Measurements from ENCODE around the gene ASMTL. TPM values are rescaled to one million over a fixed set of nuclear protein-coding genes. Genes with fewer than 3 reads are reported as not detected.
A peak's percentile ranks its signal among the peaks of the same experiment; 100 is the strongest.

Gene ASMTL
- total RNA-seq, 2 donors from 2014 or later: 46.7 to 80.9 TPM

DNA sequence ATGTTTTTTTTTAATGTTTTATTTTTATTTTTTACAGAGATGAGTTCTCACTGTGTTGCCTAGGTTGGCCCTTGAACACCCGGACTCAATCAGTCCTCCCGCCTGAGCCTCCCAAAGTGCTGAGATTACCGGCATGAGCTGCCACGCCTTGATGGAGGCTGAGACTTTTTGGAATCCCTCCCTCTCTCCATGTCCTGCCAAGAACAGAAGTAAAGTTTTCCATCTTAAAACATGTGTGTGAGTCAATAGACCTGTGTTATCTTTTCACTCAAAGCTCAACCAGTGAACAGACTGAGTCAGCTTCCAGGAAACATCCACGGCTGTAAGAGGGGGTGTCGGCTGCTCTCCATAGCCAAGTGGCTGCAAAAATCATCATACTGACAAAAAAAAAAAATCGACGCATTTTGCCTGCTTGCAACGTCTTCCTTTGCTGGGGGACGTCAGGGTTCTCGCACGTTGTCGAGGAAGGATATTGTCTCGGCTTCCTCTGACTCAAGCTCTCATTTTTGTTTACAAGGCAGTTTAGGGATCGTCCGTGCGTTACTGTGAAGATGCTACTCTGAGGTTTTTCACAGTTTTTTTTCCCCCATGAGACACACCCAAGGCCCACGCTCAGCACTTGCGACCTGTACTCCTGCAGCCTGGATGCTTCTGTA, 10.0 kb upstream of the ASMTL start:
- WGBS, 2 experiments (ENCODE audit: insufficient coverage in 1 of 2, insufficient read length in 1 of 2): 75 to 79% methylated on average over 17 to 19 of the region's 19 CpGs
- H3K27ac Mint-ChIP-seq: no peak overlapping the region
- DNase-seq: no peak
- H3K9me3 Mint-ChIP-seq: peaks cover 5% of the 10 kb centered on the region
- no peak for TF ChIP-seq CTCF (conservative IDR thresholded peaks at IDR 0.05)
- no peak overlapping the region for H3K4me3 ChIP-seq (ENCODE audit: low read length)
- no peaks in the 10 kb centered on the region for H3K36me3 Mint-ChIP-seq (ENCODE audit: low read depth)
- no peaks in the 10 kb centered on the region for H3K4me1 ChIP-seq (ENCODE audit: control insufficient read depth, insufficient read depth, low read length)
- no peak overlapping the region for H3K9ac ChIP-seq (ENCODE audit: extremely low read depth, low read length, poor library complexity, severe bottlenecking)
- H3K27me3 Mint-ChIP-seq (ENCODE audit: insufficient read depth): peaks cover 8% of the 10 kb centered on the region
- H3K27ac ChIP-seq (ENCODE audit: low read depth, low read length): no peak overlapping the region
- no peaks in the 10 kb centered on the region for H3K4me1 Mint-ChIP-seq
- H3K4me3 Mint-ChIP-seq: no peak overlapping the region
- peaks cover 42% of the 10 kb centered on the region for H3K27me3 ChIP-seq (ENCODE audit: control insufficient read depth, insufficient read depth, low read length, poor library complexity, severe bottlenecking)
- H3K9me3 ChIP-seq (ENCODE audit: control insufficient read depth, low read length): peaks cover 4% of the 10 kb centered on the region
- H3K36me3 ChIP-seq (ENCODE audit: control insufficient read depth, insufficient read depth, low read length): no peaks in the 10 kb centered on the region

DNA sequence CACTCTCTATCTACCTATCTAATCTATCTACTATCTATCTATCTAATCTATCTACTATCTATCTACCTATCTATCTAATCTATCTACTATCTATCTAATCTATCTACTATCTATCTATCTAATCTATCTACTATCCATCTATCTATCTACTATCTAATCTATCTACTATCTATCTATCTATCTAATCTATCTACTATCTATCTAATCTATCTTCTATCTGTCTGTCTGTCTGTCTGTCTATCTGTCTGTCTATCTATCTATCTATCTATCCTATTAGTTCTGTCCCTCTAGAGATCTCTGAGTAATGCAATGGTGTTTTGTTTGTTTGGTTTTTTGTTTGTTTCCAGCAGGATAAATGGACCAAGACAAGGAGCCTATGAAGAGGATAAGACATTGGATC, 9.4 kb upstream of the ASMTL start:
- Histone ChIP-seq H3K9ac (ENCODE audit: extremely low read depth, low read length, poor library complexity, severe bottlenecking) (no peak overlapping the region), H3K4me3 (ENCODE audit: low read length) (no peak overlapping the region), H3K4me1 (ENCODE audit: control insufficient read depth, insufficient read depth, low read length) (no peaks in the 10 kb centered on the region), H3K9me3 (ENCODE audit: control insufficient read depth, low read length) (peaks cover 4% of the 10 kb centered on the region), H3K36me3 (ENCODE audit: control insufficient read depth, insufficient read depth, low read length) (no peaks in the 10 kb centered on the region), H3K27ac (ENCODE audit: low read depth, low read length) (no peak overlapping the region), H3K27me3 (ENCODE audit: control insufficient read depth, insufficient read depth, low read length, poor library complexity, severe bottlenecking) (peaks cover 36% of the 10 kb centered on the region)
- Mint-ChIP-seq H3K36me3 (ENCODE audit: low read depth) (no peaks in the 10 kb centered on the region), H3K4me3 (no peak overlapping the region), H3K4me1 (no peaks in the 10 kb centered on the region), H3K9me3 (peaks cover 5% of the 10 kb centered on the region), H3K27ac (no peak overlapping the region), H3K27me3 (ENCODE audit: insufficient read depth) (peaks cover 7% of the 10 kb centered on the region)
- DNase-seq: no peak
- no peak for TF ChIP-seq CTCF (conservative IDR thresholded peaks at IDR 0.05)

DNA sequence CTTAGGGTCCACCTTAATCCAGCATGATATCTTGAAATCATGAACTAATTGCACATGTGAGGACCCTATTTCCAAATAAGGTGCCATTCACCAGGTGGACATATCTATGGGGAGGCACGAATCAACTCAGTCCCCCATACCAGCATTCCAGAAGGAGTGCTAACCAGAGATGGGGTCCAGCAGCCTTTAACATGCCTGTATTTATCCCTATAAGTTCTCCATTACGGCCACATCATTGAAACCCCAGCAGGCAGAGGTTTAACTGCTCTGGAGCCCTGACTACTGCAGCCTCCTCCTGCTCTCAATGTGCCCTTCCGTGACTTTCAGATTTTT, 3.2 kb upstream of the ASMTL start:
- no peak for TF ChIP-seq CTCF (conservative IDR thresholded peaks at IDR 0.05)
- 85 to 88% methylated on average over 3 of the region's 3 CpGs for WGBS, 2 experiments (ENCODE audit: insufficient coverage in 1 of 2, insufficient read length in 1 of 2)
- peak; percentile 18 for DNase-seq

More for the DNA sequence above, 3.2 kb upstream of the ASMTL start:
- no peaks in the 10 kb centered on the region for H3K4me1 Mint-ChIP-seq
- H3K9me3 ChIP-seq (ENCODE audit: control insufficient read depth, low read length): peaks cover 4% of the 10 kb centered on the region
- peaks cover 4% of the 10 kb centered on the region for H3K27me3 Mint-ChIP-seq (ENCODE audit: insufficient read depth)
- no peak overlapping the region for H3K9ac ChIP-seq (ENCODE audit: extremely low read depth, low read length, poor library complexity, severe bottlenecking)
- no peak overlapping the region for H3K27ac ChIP-seq (ENCODE audit: low read depth, low read length)
- no peaks in the 10 kb centered on the region for H3K4me1 ChIP-seq (ENCODE audit: control insufficient read depth, insufficient read depth, low read length)
- H3K4me3 Mint-ChIP-seq: no peak overlapping the region
- H3K27me3 ChIP-seq (ENCODE audit: control insufficient read depth, insufficient read depth, low read length, poor library complexity, severe bottlenecking): no peaks in the 10 kb centered on the region
- H3K36me3 Mint-ChIP-seq (ENCODE audit: low read depth): no peaks in the 10 kb centered on the region
- H3K36me3 ChIP-seq (ENCODE audit: control insufficient read depth, insufficient read depth, low read length): no peaks in the 10 kb centered on the region
- H3K9me3 Mint-ChIP-seq: no peaks in the 10 kb centered on the region
- H3K27ac Mint-ChIP-seq: no peak overlapping the region
- no peak overlapping the region for H3K4me3 ChIP-seq (ENCODE audit: low read length)
